Fibroblast of villous mesenchyme (primary cell): ENCODE measurements around the gene KCTD18. TPM values are rescaled to one million over a fixed set of nuclear protein-coding genes. Genes with fewer than 3 reads are reported as not detected.

Experiments used
- DNase-seq: peaks from one replicate; pipeline ENCODE4 v3.0.0-alpha.2; 2010; ENCODE audit warnings: low read depth
- H3K4me3 ChIP-seq: 2 replicates; pipeline ENCODE4 v1.5.1; 2011; ENCODE audit warnings: low read depth, mild to moderate bottlenecking, low read length
- CTCF ChIP-seq: IDR thresholded peaks from 2 replicates; pipeline ENCODE4 v1.5.1; 2012; ENCODE audit warnings: low read depth, mild to moderate bottlenecking, low read length; ENCODE audit not compliant: insufficient read depth
- total RNA-seq: library from RNA; depleted of rRNA; stranded (reverse); fragments of >200 nt; gene quantifications from 2 replicates; pipeline ENCODE4 v1.2.3, GENCODE V29; 2012

The KCTD18 gene
- total RNA-seq, 1 donor: 16.4 TPM

- no peak for TF ChIP-seq CTCF
- DNase-seq: peak; percentile 92
- peak within 1 kb of the TSS; percentile 91 for H3K4me3 ChIP-seq
Observed at GRCh38 chr2:200525882-200526651, 16.2 kb upstream of the KCTD18 start, which contains the start of gene SGO2. Gene SGO2, plus strand, starts transcription at chr2:200526207. Its CDS starts 6,769 bp downstream, at chr2:200532976.

GRCh38 chr2:200525551-200525881 lies 15.6 kb upstream of the KCTD18 start:
- no peak for TF ChIP-seq CTCF
- DNase-seq: no peak

DNA sequence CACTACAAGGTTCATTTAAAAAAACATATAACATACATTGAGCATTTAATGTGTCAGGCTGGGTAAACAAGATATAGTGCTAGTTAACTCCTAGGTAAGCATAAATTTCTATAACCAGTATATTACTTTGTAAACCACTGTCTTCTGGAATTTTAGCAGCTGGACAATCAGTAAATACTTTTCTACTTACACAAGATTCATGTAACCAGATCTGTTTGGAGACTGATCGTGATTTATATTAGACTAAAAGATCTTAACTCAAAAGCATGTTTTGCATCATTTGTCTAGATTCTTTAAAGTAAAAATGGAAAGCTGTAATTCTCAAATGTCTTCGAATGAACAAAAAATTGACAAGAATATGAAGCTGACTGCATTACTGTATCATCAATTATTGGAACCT lies 15.2 kb upstream of the KCTD18 start:
- TF ChIP-seq CTCF: no peak
- no peak overlapping the region for H3K4me3 ChIP-seq
- DNase-seq: peak; percentile 5

More at GRCh38 chr2:200525551-200525881, 15.6 kb upstream of the KCTD18 start:
- peak overlapping the region; percentile 91 for H3K4me3 ChIP-seq

DNA sequence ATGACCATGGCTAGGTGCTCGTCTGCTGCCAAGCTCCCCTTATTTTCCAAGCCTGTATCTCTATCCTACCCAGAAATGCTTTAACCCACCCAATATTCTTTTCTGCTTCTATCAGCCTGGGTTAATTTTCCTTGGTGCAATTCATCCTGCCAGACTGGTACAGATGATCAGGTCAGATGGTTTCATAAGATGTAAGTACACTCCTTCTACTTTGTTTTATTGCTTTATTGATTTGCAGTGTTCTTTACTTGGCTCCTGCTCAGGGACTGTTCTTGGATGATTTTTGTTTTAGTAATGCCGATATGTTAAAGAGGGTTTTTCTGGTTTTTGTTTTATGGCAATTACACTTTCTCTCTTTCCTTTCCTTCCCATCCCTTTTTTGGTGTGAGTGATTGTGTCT lies 13.7 kb upstream of the KCTD18 start:
- no peak overlapping the region for H3K4me3 ChIP-seq
- no peak for DNase-seq
- no peak for TF ChIP-seq CTCF

- no peak for DNase-seq
- no peak overlapping the region for H3K4me3 ChIP-seq
- no peak for TF ChIP-seq CTCF
Observed at GRCh38 chr2:200523158-200523557, 13.3 kb upstream of the KCTD18 start.

DNA sequence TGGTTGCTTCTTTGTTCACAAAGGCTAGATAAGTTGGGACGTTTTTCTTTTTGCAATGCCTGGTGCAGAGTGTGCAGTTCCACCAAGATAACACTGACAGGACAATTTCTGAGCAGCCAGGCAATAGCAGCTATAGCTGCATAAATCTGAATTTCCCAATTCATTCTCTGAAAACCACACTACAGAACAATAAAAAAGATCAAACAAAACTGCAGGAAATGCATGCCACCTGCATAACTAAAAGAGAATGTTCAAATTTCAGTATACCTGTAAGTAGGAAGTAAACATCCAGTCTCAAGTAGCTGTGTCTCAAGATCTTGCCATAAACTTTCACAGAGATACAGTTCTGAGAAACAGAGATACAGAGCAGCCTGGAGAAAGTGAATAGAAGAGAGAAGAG lies 5.3 kb upstream of the KCTD18 start:
- TF ChIP-seq CTCF: no peak
- H3K4me3 ChIP-seq: no peak overlapping the region
- DNase-seq: no peak

- no peak for DNase-seq
- TF ChIP-seq CTCF: no peak
- peak overlapping the region; percentile 82 for H3K4me3 ChIP-seq
Observed at GRCh38 chr2:200509235-200509611, 645 bp downstream of the KCTD18 start.
